ENCODE results near the gene PLCD4. TPM values are rescaled to one million over a fixed set of nuclear protein-coding genes. Genes with fewer than 3 reads are reported as not detected.

PLCD4 gene
- total and polyA plus RNA-seq, 10 of the 15 experiments (the other 5 are each of a cell fraction or from before 2014, with no cell fraction given) = under 0.01 to 1.5 (median 0.23) TPM; not detected in 2

- Histone ChIP-seq H3K36me3 (ENCODE audit: control insufficient read depth in 2 of 2, insufficient read depth in 2 of 2, low read length in 1 of 2) (peaks cover 5 to 35% of the 10 kb centered on the region in 2 experiments), H2AFZ (ENCODE audit: control insufficient read depth, low read depth, low read length) (no peak overlapping the region), H3K9me3 (replicated peaks; ENCODE audit: control insufficient read depth, insufficient read depth, low read length) (no peaks in the 10 kb centered on the region), H3K4me1 (ENCODE audit: control insufficient read depth, insufficient read depth, low read length) (no peaks in the 10 kb centered on the region), H3K27me3 (replicated peaks in 1 of 2; ENCODE audit: control insufficient read depth in 2 of 2, insufficient read depth in 2 of 2, low read length in 1 of 2) (no peaks in the 10 kb centered on the region), H3K79me2 (ENCODE audit: control insufficient read depth, insufficient read depth, low read length) (peaks cover 2% of the 10 kb centered on the region), H3K4me3 (no peak overlapping the region), H3K4me2 (ENCODE audit: control insufficient read depth, insufficient read depth) (no peak overlapping the region), H3K9ac (ENCODE audit: control insufficient read depth, insufficient read depth, low read length) (no peak overlapping the region), H4K20me1 (ENCODE audit: control insufficient read depth, insufficient read depth) (no peaks in the 10 kb centered on the region), H3K27ac (ENCODE audit: control insufficient read depth, insufficient read depth) (no peak overlapping the region)
- TF ChIP-seq TBL1XR1 (IDR thresholded peaks at IDR 0.05; ENCODE audit: low read depth, low read length) (no peak), ATF7 (IDR thresholded peaks at IDR 0.05; ENCODE audit: low read depth) (no peak), ZZZ3 (IDR thresholded peaks at IDR 0.05; ENCODE audit: control insufficient read depth, insufficient read length, low read depth) (no peak), CEBPB (IDR thresholded peaks at IDR 0.05; ENCODE audit: borderline replicate concordance in 1 of 2, low read depth in 2 of 2, low read length in 2 of 2) (no peak), NFYA (IDR thresholded peaks at IDR 0.05; ENCODE audit: borderline replicate concordance, low read depth, low read length) (no peak)
- no peak for FAIRE-seq
- DNase-seq (ENCODE audit: low read depth, low spot score) = no peak
- no TSS peak for BruUV-seq (replicated peaks)
- in situ Hi-C loops (cut with MboI) = no loop called here
- SMC1A ChIA-PET (ENCODE audit: uncharacterized antibody, unreplicated experiment) = no interaction called here
- CTCF ChIA-PET = no interaction called here
- RAD21 ChIA-PET (ENCODE audit: unreplicated experiment) = no interaction called here
- 98% methylated on average over 6 of the region's 6 CpGs for WGBS (ENCODE audit: insufficient coverage, insufficient replicate concordance, low lambda C conversion rate, missing lambda C conversion rate)
- ATAC-seq = no peak
- intact Hi-C loops (cut with micrococcal nuclease; ENCODE audit: unreplicated experiment) = no loop called here
- POLR2A ChIA-PET = no interaction called here
These were observed 23.5 kb upstream of the PLCD4 start for GRCh38 chr2:218583983-218584850.

GRCh38 chr2:218585541-218585940, 22.2 kb upstream of the PLCD4 start:
- Histone ChIP-seq H3K9ac (ENCODE audit: control insufficient read depth, insufficient read depth, low read length) (no peak overlapping the region), H2AFZ (ENCODE audit: control insufficient read depth, low read depth, low read length) (no peak overlapping the region), H3K9me3 (replicated peaks; ENCODE audit: control insufficient read depth, insufficient read depth, low read length) (no peaks in the 10 kb centered on the region), H3K36me3 (ENCODE audit: control insufficient read depth in 2 of 2, insufficient read depth in 2 of 2, low read length in 1 of 2) (peaks cover 8 to 38% of the 10 kb centered on the region in 2 experiments), H3K4me3 (no peak overlapping the region), H3K4me1 (ENCODE audit: control insufficient read depth, insufficient read depth, low read length) (no peaks in the 10 kb centered on the region), H3K27me3 (replicated peaks in 1 of 2; ENCODE audit: control insufficient read depth in 2 of 2, insufficient read depth in 2 of 2, low read length in 1 of 2) (no peaks in the 10 kb centered on the region), H4K20me1 (ENCODE audit: control insufficient read depth, insufficient read depth) (no peaks in the 10 kb centered on the region), H3K4me2 (ENCODE audit: control insufficient read depth, insufficient read depth) (no peak overlapping the region), H3K27ac (ENCODE audit: control insufficient read depth, insufficient read depth) (no peak overlapping the region), H3K79me2 (ENCODE audit: control insufficient read depth, insufficient read depth, low read length) (peaks cover under 1% of the 10 kb centered on the region)
- in situ Hi-C loops (cut with MboI) (no loop called here), intact Hi-C loops (cut with micrococcal nuclease; ENCODE audit: unreplicated experiment) (no loop called here)
- ChIA-PET CTCF (no interaction called here), SMC1A (ENCODE audit: uncharacterized antibody, unreplicated experiment) (interaction anchor here (1.0 kb wide), 1 partner anchor 9 kb away, joined by 3 read pairs; no protein-coding TSS in a partner anchor), RAD21 (ENCODE audit: unreplicated experiment) (no interaction called here), POLR2A (interaction anchor here (0.7 kb wide), 1 partner anchor 70 kb away, joined by 5 read pairs; no protein-coding TSS in a partner anchor)
- DNase-seq (ENCODE audit: low read depth, low spot score) (no peak), ATAC-seq (no peak), FAIRE-seq (no peak)
- WGBS (ENCODE audit: insufficient coverage, insufficient replicate concordance, low lambda C conversion rate, missing lambda C conversion rate) = 100% methylated on average over 1 of the region's 1 CpG
- BruUV-seq (replicated peaks) = no TSS peak
- TF ChIP-seq NKRF (conservative IDR thresholded peaks at IDR 0.05) (no peak), ASH2L (IDR thresholded peaks at IDR 0.05; ENCODE audit: borderline replicate concordance, low read depth) (no peak), SP1 (IDR thresholded peaks at IDR 0.05; ENCODE audit: low read depth, low read length) (no peak), ZBTB33 (IDR thresholded peaks at IDR 0.05) (no peak), GATAD2B (conservative IDR thresholded peaks at IDR 0.05; ENCODE audit: low read depth) (no peak), CREM (IDR thresholded peaks at IDR 0.05; ENCODE audit: low read depth) (no peak), MEF2A (IDR thresholded peaks at IDR 0.05; ENCODE audit: insufficient read depth, low read depth, low read length) (no peak), NR2F1 (conservative IDR thresholded peaks at IDR 0.05) (no peak), ZNF274 (IDR thresholded peaks at IDR 0.05; ENCODE audit: insufficient read depth, insufficient read length) (no peak), ATF7 (IDR thresholded peaks at IDR 0.05; ENCODE audit: low read depth) (no peak)

Data from GM12878 (cell line).